AG04450 (cell line): ENCODE measurements around the gene CEMIP2. TPM values are rescaled to one million over a fixed set of nuclear protein-coding genes. Genes with fewer than 3 reads are reported as not detected.

Experiments used
- CTCF ChIA-PET: fragments of 300-600, 350-600 bp; formaldehyde crosslinking; extraction: SDS; loops from one replicate; lab custom pipeline; 2022; ENCODE audit warnings: antibody characterized with exemption, inconsistent platforms; lab: Charles Lee
- POLR2A ChIA-PET: fragments of 350-600 bp; formaldehyde crosslinking; extraction: SDS; loops from one replicate; lab custom pipeline; 2021; ENCODE audit warnings: antibody characterized with exemption, inconsistent platforms; lab: Yijun Ruan, JAX
- DNase-seq: peaks from one replicate; pipeline ENCODE4 v3.0.0-alpha.2; 2011; ENCODE audit warnings: low read depth, low spot score
- H3K27ac ChIP-seq: one replicate; pipeline ENCODE4 v1.5.1; 2012; ENCODE audit warnings: low read depth, low read length, control low read depth
- H3K27me3 ChIP-seq: one replicate; pipeline ENCODE4 v1.6.0; 2012; ENCODE audit warnings: low read length; ENCODE audit not compliant: control insufficient read depth, insufficient read depth
- H3K4me3 ChIP-seq: 2 replicates; pipeline ENCODE4 v1.5.1; 2011; ENCODE audit warnings: mild to moderate bottlenecking, low read depth, low read length, control low read depth
- H3K9me3 ChIP-seq: 2 replicates; pipeline ENCODE4 v1.5.1; 2012; ENCODE audit warnings: low read length; ENCODE audit not compliant: control insufficient read depth, insufficient read depth
- CTCF ChIP-seq: IDR thresholded peaks from 2 replicates; pipeline ENCODE4 v1.5.1; 2011; ENCODE audit warnings: low read depth, low read length, control low read depth, inconsistent platforms
- polyA plus RNA-seq: library from polyadenylated mRNA; depleted of rRNA; stranded (reverse); fragments of >200 nt; gene quantifications from 2 replicates; pipeline ENCODE4 v1.2.3, GENCODE V29; 2011

CEMIP2 gene
- polyA plus RNA-seq, 1 experiment = 54.4 TPM

GRCh38 chr9:71671289-71671688 is 97.0 kb downstream of the CEMIP2 start:
- TF ChIP-seq CTCF = no peak
- CTCF ChIA-PET = interaction anchor here (0.6 to 0.8 kb wide), 3 partner anchors 11 to 46 kb away, joined by 3 to 14 read pairs (median 3); no protein-coding TSS in a partner anchor
- DNase-seq = no peak

GRCh38 chr9:71670121-71670520 is 98.2 kb downstream of the CEMIP2 start:
- DNase-seq = no peak
- H3K4me3 ChIP-seq = no peak overlapping the region
- CTCF ChIA-PET = interaction anchor here (1.4 kb wide), 1 partner anchor 66 kb away, joined by 4 read pairs; no protein-coding TSS in a partner anchor
- H3K27me3 ChIP-seq = no peaks in the 10 kb centered on the region
- no peak for TF ChIP-seq CTCF
- H3K27ac ChIP-seq = no peak overlapping the region
- POLR2A ChIA-PET = no interaction called here
- H3K9me3 ChIP-seq = no peaks in the 10 kb centered on the region

More at GRCh38 chr9:71671289-71671688, 97.0 kb downstream of the CEMIP2 start:
- H3K4me3 ChIP-seq = no peak overlapping the region
- POLR2A ChIA-PET = no interaction called here
- no peaks in the 10 kb centered on the region for H3K9me3 ChIP-seq
- no peak overlapping the region for H3K27ac ChIP-seq
- H3K27me3 ChIP-seq = no peaks in the 10 kb centered on the region

- Histone ChIP-seq H3K4me3 (no peak overlapping the region), H3K27ac (no peak overlapping the region), H3K27me3 (no peaks in the 10 kb centered on the region), H3K9me3 (no peaks in the 10 kb centered on the region)
- CTCF ChIA-PET = interaction anchor here (0.9 to 1.4 kb wide), 2 partner anchors 8 to 65 kb away, joined by 3 to 4 read pairs; no protein-coding TSS in a partner anchor
- DNase-seq = no peak
- no peak for TF ChIP-seq CTCF
- POLR2A ChIA-PET = no interaction called here
Observed at GRCh38 chr9:71669284-71669995, 98.9 kb downstream of the CEMIP2 start.

- no peak for TF ChIP-seq CTCF
- ChIA-PET CTCF (interaction anchor here (0.9 kb wide), 1 partner anchor 9 kb away, joined by 3 read pairs; no protein-coding TSS in a partner anchor), POLR2A (no interaction called here)
- no peak for DNase-seq
- Histone ChIP-seq H3K27me3 (no peaks in the 10 kb centered on the region), H3K4me3 (no peak overlapping the region), H3K27ac (no peak overlapping the region), H3K9me3 (no peaks in the 10 kb centered on the region)
Observed at GRCh38 chr9:71668717-71669116, 99.6 kb downstream of the CEMIP2 start.

GRCh38 chr9:71665247-71665646 is 103.1 kb downstream of the CEMIP2 start:
- Histone ChIP-seq H3K27me3 (no peaks in the 10 kb centered on the region), H3K27ac (no peak overlapping the region), H3K4me3 (no peak overlapping the region), H3K9me3 (no peaks in the 10 kb centered on the region)
- no peak for DNase-seq
- ChIA-PET POLR2A (no interaction called here), CTCF (no interaction called here)
- TF ChIP-seq CTCF = no peak
